ENCODE data around the gene RPP25L.

RPP25L gene

GRCh38 chr9:34624475-34625185, 12.7 kb upstream of the RPP25L start:
- in situ Hi-C loops (cut with MboI; ENCODE audit: low sequenced_read_pairs, unreplicated experiment): no loop called here
- TF ChIP-seq CTCF (IDR thresholded peaks at IDR 0.05; ENCODE audit: borderline replicate concordance, control extremely low read depth, extremely low read depth, insufficient read depth, missing control alignments): no peak
- DNase-seq (ENCODE audit: low spot score): no peak

GRCh38 chr9:34623374-34624235, 11.7 kb upstream of the RPP25L start:
- DNase-seq (ENCODE audit: low spot score): no peak
- TF ChIP-seq CTCF (IDR thresholded peaks at IDR 0.05; ENCODE audit: borderline replicate concordance, control extremely low read depth, extremely low read depth, insufficient read depth, missing control alignments): no peak
- in situ Hi-C loops (cut with MboI; ENCODE audit: low sequenced_read_pairs, unreplicated experiment): no loop called here

DNA sequence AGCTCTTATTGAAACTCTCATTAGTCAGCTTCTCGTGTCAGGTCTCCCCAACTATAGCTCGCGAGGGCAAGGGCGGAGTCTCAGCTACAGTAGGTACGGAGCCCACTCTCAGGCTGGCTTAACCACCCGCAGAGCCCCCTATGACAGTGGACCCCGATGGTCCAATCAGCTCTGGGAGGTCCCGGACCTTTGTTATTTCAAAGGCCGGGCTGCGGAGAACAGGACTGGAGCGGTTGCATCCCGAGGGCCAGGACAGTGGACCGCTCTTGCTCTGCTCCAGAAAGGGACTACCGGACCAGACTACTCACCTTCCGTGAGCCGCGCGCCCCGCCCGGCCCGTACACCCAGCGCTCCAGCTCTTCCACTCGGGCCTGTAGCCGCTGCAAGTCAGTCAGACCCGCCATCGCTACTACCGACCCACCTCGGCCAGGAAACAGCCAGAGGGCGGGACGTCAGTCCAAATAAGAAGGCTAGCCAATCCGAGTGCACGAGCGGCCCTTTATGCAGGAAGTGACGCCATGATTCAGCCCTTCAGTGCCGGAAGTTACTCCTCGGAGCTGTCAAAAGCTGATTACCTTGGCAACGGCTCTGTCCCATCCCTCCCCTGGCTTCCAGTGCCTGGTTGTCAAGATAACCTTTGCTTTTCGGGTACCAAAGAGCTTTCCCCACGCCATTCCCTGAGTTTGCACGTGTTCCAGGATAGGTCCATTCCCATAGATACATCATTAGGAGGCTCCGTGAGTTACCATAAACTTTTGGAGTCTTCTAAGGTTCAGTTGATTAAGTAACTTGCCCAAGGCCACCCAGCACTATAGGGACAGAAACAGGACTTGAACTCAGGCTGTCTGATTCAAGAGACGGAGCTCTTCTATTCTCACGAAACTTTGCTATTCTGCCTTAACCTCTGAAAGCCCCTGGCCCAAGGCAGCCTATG, 8.4 kb upstream of the RPP25L start, which contains the start of gene DCTN3:
Gene DCTN3 (minus strand): TSS at position 435 of the 934 bp plus-strand sequence. CDS start 31 bp downstream, at position 404.
- DNase-seq (ENCODE audit: low spot score): peak; percentile 97
- TF ChIP-seq CTCF (IDR thresholded peaks at IDR 0.05; ENCODE audit: borderline replicate concordance, control extremely low read depth, extremely low read depth, insufficient read depth, missing control alignments): no peak
- in situ Hi-C loops (cut with MboI; ENCODE audit: low sequenced_read_pairs, unreplicated experiment): no loop called here

- no peak for TF ChIP-seq CTCF (IDR thresholded peaks at IDR 0.05; ENCODE audit: borderline replicate concordance, control extremely low read depth, extremely low read depth, insufficient read depth, missing control alignments)
- in situ Hi-C loops (cut with MboI; ENCODE audit: low sequenced_read_pairs, unreplicated experiment): no loop called here
- no peak for DNase-seq (ENCODE audit: low spot score)
Observed at GRCh38 chr9:34615132-34615531, 3.2 kb upstream of the RPP25L start.

DNA sequence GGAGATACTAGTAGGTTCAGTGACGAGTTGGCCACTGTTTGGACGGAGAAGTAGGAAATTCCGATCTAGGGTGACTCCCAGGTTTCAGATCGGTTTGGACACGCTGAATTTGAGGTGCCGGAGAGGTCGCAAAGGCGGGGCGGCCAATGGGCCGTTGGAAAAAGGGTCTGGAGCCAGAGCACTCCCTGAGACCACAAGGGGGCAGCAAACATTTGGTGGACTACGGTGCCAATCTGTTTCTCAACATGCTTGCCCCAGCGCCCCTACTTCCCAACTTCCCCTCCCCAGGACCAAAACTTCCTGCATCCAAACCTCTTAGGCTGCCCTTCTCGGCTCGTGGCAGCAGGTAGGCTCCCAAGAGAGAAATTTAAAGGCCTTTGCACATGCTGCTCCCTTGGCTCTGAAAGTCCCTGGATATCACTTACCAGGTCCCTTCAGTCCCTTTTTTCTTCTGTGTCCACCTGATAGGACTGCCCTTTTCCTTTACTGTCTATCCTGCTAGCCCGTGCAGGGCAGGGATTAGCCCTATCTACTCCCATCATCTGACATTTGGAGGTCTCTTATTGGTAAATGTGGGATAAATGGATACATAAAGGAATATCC, 992 bp upstream of the RPP25L start:
- DNase-seq (ENCODE audit: low spot score): peak; percentile 80
- in situ Hi-C loops (cut with MboI; ENCODE audit: low sequenced_read_pairs, unreplicated experiment): no loop called here
- peak; percentile 81 for TF ChIP-seq CTCF (IDR thresholded peaks at IDR 0.05; ENCODE audit: borderline replicate concordance, control extremely low read depth, extremely low read depth, insufficient read depth, missing control alignments)

Measured in GM13976 (cell line).